Right lobe of liver (tissue), 6 donors: Measurements from ENCODE around the gene VIPR1. TPM values are rescaled to one million over a fixed set of nuclear protein-coding genes. Genes with fewer than 3 reads are reported as not detected.
"Not testable (repeated sequence)": the region's sequence is repeated elsewhere in the genome, so short reads cannot be mapped to it uniquely, and the experiment has no call there.

Experiments
- ATAC-seq, 4 donors: fragments of 200-7000 bp; cut with Tn5 transposase; one replicate each; pipeline ENCODE4 v1.9.1; 2020; ENCODE audit warnings: mild to moderate bottlenecking in 4 of 4, moderate library complexity in 4 of 4
- DNase-seq, 3 donors: peaks; one replicate each; pipeline ENCODE4 v3.0.0-alpha.2; 2020
- H3K27ac ChIP-seq, 3 donors: fragments of 200-600 bp; one replicate each; pipeline ENCODE4 v1.8.0; 2022
- H3K27me3 ChIP-seq, 2 donors: fragments of 200-600 bp; one replicate each; pipeline ENCODE4 v1.8.0; 2022
- H3K36me3 ChIP-seq, 4 donors: fragments of 200-600 bp; sonication (generic) in 1 of 4; one replicate each; pipeline versions ENCODE4 v1.5.1 to v1.8.0; 2017 to 2022; ENCODE audit warnings: control low read depth in 1 of 4
- H3K4me1 ChIP-seq, 4 donors: fragments of 200-600 bp; sonication (generic) in 1 of 4; one replicate each; pipeline versions ENCODE4 v1.5.1 to v1.8.0; 2017 to 2022; ENCODE audit warnings: control low read depth in 1 of 4
- H3K4me3 ChIP-seq, 3 donors: fragments of 200-600 bp; one replicate each; pipeline ENCODE4 v1.8.0; 2022
- H3K9me3 ChIP-seq, 4 donors: fragments of 200-600 bp; sonication (generic) in 1 of 4; one replicate each; pipeline versions ENCODE4 v1.5.1 to v1.8.0; 2017 to 2022; ENCODE audit warnings: control low read depth in 1 of 4
- CTCF ChIP-seq, 4 donors: fragments of 200-600 bp in 3 of 4; fragments of 450-650 bp in 1 of 4; IDR thresholded peaks; one replicate each; pipeline versions ENCODE4 v1.5.1 to v1.8.0; 2016 to 2022; ENCODE audit warnings: antibody characterized with exemption in 4 of 4, mild to moderate bottlenecking in 2 of 4
- POLR2A ChIP-seq: fragments of 450-650 bp; IDR thresholded peaks from one replicate; pipeline ENCODE4 v1.6.1; 2017; ENCODE audit warnings: antibody characterized with exemption, mild to moderate bottlenecking
- WGBS: methylation state at CpG from one replicate; pipeline ENCODE4 v1.1.6; 2018; ENCODE audit warnings: low coverage, low lambda C conversion rate; ENCODE audit not compliant: insufficient coverage; ENCODE audit errors: missing lambda C conversion rate; 5-methylcytosine and 5-hydroxymethylcytosine counted together
- intact Hi-C, 2 donors: fragments of 100-400 bp; cut with DNase I; formaldehyde crosslinking; loops; one replicate each; pipeline versions ENCODE4 v1.11.2 to v1.14.1; 2022
- total RNA-seq, 6 experiments: library from RNA; depleted of rRNA in 2 of 6; stranded (reverse); fragments of >200 nt in 2 of 6; fragmentation: NEBNext Ultra II Directional in 3 of 6; extraction: Animal tissue kit (Norgen Biotek cat#: 25700) in 3 of 6; gene quantifications; one replicate each; pipeline versions ENCODE4 v1.1.0 to v1.2.4, GENCODE V29; 2016 to 2023
- donor health status: DM: no; HTN: yes; CAD: no.
- donor health status: DM: no; HTN: no; CAD: no.
- donor health status: DM: no; HTN: no; CAD: no.
- donor health status: DM: no; HTN: yes; CAD: no.
- donor health status: DM: no; HTN: yes; CAD: no.

Gene VIPR1
- total RNA-seq, 6 experiments from 2014 or later = 1.9 to 34.5 (median 18.2) TPM

GRCh38 chr3:42572278-42572677 is 69.8 kb downstream of the VIPR1 start:
- Histone ChIP-seq H3K27ac (no peak overlapping the region), H3K4me3 (no peak overlapping the region), H3K9me3 (no peaks in the 10 kb centered on the region), H3K4me1 (no peaks in the 10 kb centered on the region), H3K27me3 (no peaks in the 10 kb centered on the region), H3K36me3 (peaks cover 0 to 10% (median 4%) of the 10 kb centered on the region in 4 donors)
- ATAC-seq (peak; percentile 86 to 93 (median 90)), DNase-seq (peak in 1 of 3 donors; percentile 25)
- intact Hi-C loops = no loop called here
- TF ChIP-seq CTCF (IDR thresholded peaks at IDR 0.05) (peak in 3 of 4 donors; percentile 43 to 57 (median 54)), POLR2A (no peak)
- 49% methylated on average over 3 of the region's 3 CpGs for WGBS

- no peak for TF ChIP-seq CTCF (IDR thresholded peaks at IDR 0.05)
- TF ChIP-seq POLR2A = no peak
- Histone ChIP-seq H3K36me3 (no peaks in the 10 kb centered on the region), H3K27me3 (no peaks in the 10 kb centered on the region), H3K4me1 (no peaks in the 10 kb centered on the region), H3K4me3 (no peak overlapping the region), H3K27ac (no peak overlapping the region), H3K9me3 (no peaks in the 10 kb centered on the region)
- DNase-seq (no peak), ATAC-seq (no peak)
- intact Hi-C loops = no loop called here
Measured at GRCh38 chr3:42575137-42575741, 72.8 kb downstream of the VIPR1 start.

- no peak for DNase-seq
- 96% methylated on average over 4 of the region's 4 CpGs for WGBS
- H3K36me3 ChIP-seq = no peaks in the 10 kb centered on the region
Measured at GRCh38 chr3:42578054-42578453, 75.6 kb downstream of the VIPR1 start.

GRCh38 chr3:42579346-42579745 is 76.9 kb downstream of the VIPR1 start:
- DNase-seq, H3K4me3 ChIP-seq, H3K27ac ChIP-seq, H3K36me3 ChIP-seq, H3K27me3 ChIP-seq, intact Hi-C loops, H3K9me3 ChIP-seq, ATAC-seq: not testable (repeated sequence)
- no CpG with 5 or more reads among the region's 4 CpGs for WGBS
- H3K4me1 ChIP-seq = peaks cover 0 to 11% (median 6%) of the 10 kb centered on the region in 4 donors

More at GRCh38 chr3:42578054-42578453, 75.6 kb downstream of the VIPR1 start:
- Histone ChIP-seq H3K27me3 (no peaks in the 10 kb centered on the region), H3K9me3 (no peaks in the 10 kb centered on the region), H3K4me1 (peaks cover 0 to 11% (median 6%) of the 10 kb centered on the region in 4 donors), H3K27ac (no peak overlapping the region), H3K4me3 (no peak overlapping the region)
- ATAC-seq = no peak
- intact Hi-C loops = no loop called here
- no peak for TF ChIP-seq POLR2A
- no peak for TF ChIP-seq CTCF (IDR thresholded peaks at IDR 0.05)

GRCh38 chr3:42581400-42581708 is 78.9 kb downstream of the VIPR1 start:
- no peak for DNase-seq
- TF ChIP-seq CTCF (IDR thresholded peaks at IDR 0.05) = no peak
- no peak for TF ChIP-seq POLR2A
- 0% methylated on average over 6 of the region's 11 CpGs for WGBS
- ATAC-seq = no peak
- Histone ChIP-seq H3K27me3 (no peaks in the 10 kb centered on the region), H3K27ac (peak overlapping the region; percentile 64 to 82 (median 70)), H3K36me3 (no peaks in the 10 kb centered on the region), H3K9me3 (no peaks in the 10 kb centered on the region), H3K4me3 (peak overlapping the region; percentile 90 to 95 (median 91)), H3K4me1 (peaks cover 0 to 11% (median 6%) of the 10 kb centered on the region in 4 donors)
- intact Hi-C loops = no loop called here
